WTC11 (cell line): Measurements from ENCODE around the gene GZF1. TPM values are rescaled to one million over a fixed set of nuclear protein-coding genes. Genes with fewer than 3 reads are reported as not detected.

Source experiments
- ATAC-seq: fragments of 200-7000 bp; cut with Tn5 transposase; 2 replicates; pipeline ENCODE4 v1.10.0; 2021; ENCODE audit warnings: mild to moderate bottlenecking, moderate library complexity
- CTCF ChIA-PET: fragments of 300-600 bp; sonication (Branson Sonifier 250); formaldehyde crosslinking; loops from one replicate; lab custom pipeline; 2021; ENCODE audit warnings: antibody characterized with exemption; lab: Charles Lee
- POLR2A ChIA-PET: fragments of 350-600 bp; sonication (Branson Sonifier 250); formaldehyde crosslinking; loops from one replicate; lab custom pipeline; 2021; ENCODE audit warnings: antibody characterized with exemption; lab: Charles Lee
- DNase-seq: peaks from one replicate; pipeline ENCODE4 v3.0.0; 2021; ENCODE audit warnings: low spot score
- H3K27ac Mint-ChIP-seq: 2 replicates; pipeline ENCODE4 v1.8.0; 2021; ENCODE audit warnings: mixed read lengths
- H3K27me3 Mint-ChIP-seq: 2 replicates; pipeline ENCODE4 v1.8.0; 2021; ENCODE audit warnings: low read depth, mild to moderate bottlenecking, moderate library complexity, mixed read lengths
- H3K36me3 Mint-ChIP-seq: 2 replicates; pipeline ENCODE4 v1.8.0; 2021; ENCODE audit warnings: mixed read lengths
- H3K4me1 Mint-ChIP-seq: 2 replicates; pipeline ENCODE4 v1.8.0; 2022; ENCODE audit warnings: mixed read lengths
- H3K4me3 Mint-ChIP-seq: 2 replicates; pipeline ENCODE4 v1.8.0; 2021; ENCODE audit warnings: mild to moderate bottlenecking, moderate library complexity, mixed read lengths
- H3K9me3 Mint-ChIP-seq: 2 replicates; pipeline ENCODE4 v1.8.0; 2021; ENCODE audit warnings: mixed read lengths
- ATF2 ChIP-seq: sonication (generic); formaldehyde crosslinking; IDR thresholded peaks from 2 replicates; pipeline ENCODE4 v1.8.1; 2022; ENCODE audit warnings: low read depth, missing genetic modification reagents, borderline replicate concordance
- ATF6 ChIP-seq: sonication (generic); formaldehyde crosslinking; IDR thresholded peaks from 2 replicates; pipeline ENCODE4 v1.8.1; 2023; ENCODE audit warnings: mild to moderate bottlenecking, missing genetic modification reagents
- CREB1 ChIP-seq: sonication (generic); formaldehyde crosslinking; IDR thresholded peaks from 2 replicates; pipeline ENCODE4 v1.8.0; 2023; ENCODE audit warnings: mild to moderate bottlenecking, missing genetic modification reagents
- EMX1 ChIP-seq: fragments of 250-450 bp; sonication (Bioruptor Pico); IDR thresholded peaks from 2 replicates; pipeline ENCODE4 v1.8.0; 2021; ENCODE audit warnings: mild to moderate bottlenecking
- JUN ChIP-seq: sonication (generic); formaldehyde crosslinking; IDR thresholded peaks from 2 replicates; pipeline ENCODE4 v1.8.0; 2023; ENCODE audit warnings: mild to moderate bottlenecking, missing genetic modification reagents
- NFYB ChIP-seq: sonication (generic); formaldehyde crosslinking; conservative IDR thresholded peaks from 2 replicates; pipeline ENCODE4 v1.8.0; 2022; ENCODE audit warnings: low read depth, missing genetic modification reagents
- NR2C2 ChIP-seq: sonication (generic); formaldehyde crosslinking; IDR thresholded peaks from 2 replicates; pipeline ENCODE4 v1.8.0; 2022; ENCODE audit warnings: mild to moderate bottlenecking, missing genetic modification reagents
- PRRX2 ChIP-seq: fragments of 250-450 bp; sonication (Bioruptor Pico); IDR thresholded peaks from 2 replicates; pipeline ENCODE4 v1.8.0; 2021; ENCODE audit warnings: mild to moderate bottlenecking
- RELA ChIP-seq: sonication (generic); formaldehyde crosslinking; IDR thresholded peaks from 2 replicates; pipeline ENCODE4 v1.8.1; 2022; ENCODE audit warnings: missing genetic modification reagents, mild to moderate bottlenecking, borderline replicate concordance
- RORB ChIP-seq: fragments of 250-450 bp; sonication (Bioruptor Pico); IDR thresholded peaks from 2 replicates; pipeline ENCODE4 v1.9.0; 2021; ENCODE audit warnings: mild to moderate bottlenecking
- SMAD3 ChIP-seq: sonication (generic); formaldehyde crosslinking; IDR thresholded peaks from 2 replicates; pipeline ENCODE4 v1.8.0; 2022; ENCODE audit warnings: missing genetic modification reagents, mild to moderate bottlenecking, borderline replicate concordance
- SP1 ChIP-seq: sonication (generic); formaldehyde crosslinking; conservative IDR thresholded peaks from 2 replicates; pipeline ENCODE4 v1.8.1; 2022; ENCODE audit warnings: missing genetic modification reagents
- TP53 ChIP-seq: sonication (generic); formaldehyde crosslinking; IDR thresholded peaks from 2 replicates; pipeline ENCODE4 v1.8.1; 2023; ENCODE audit warnings: mild to moderate bottlenecking, missing genetic modification reagents
- ZNF219 ChIP-seq: sonication (generic); formaldehyde crosslinking; IDR thresholded peaks from 2 replicates; pipeline ENCODE4 v1.8.0; 2023; ENCODE audit warnings: missing genetic modification reagents, mild to moderate bottlenecking, borderline replicate concordance
- ZNF263 ChIP-seq: sonication (generic); formaldehyde crosslinking; IDR thresholded peaks from 2 replicates; pipeline ENCODE4 v1.8.1; 2022; ENCODE audit warnings: low read depth, mild to moderate bottlenecking, moderate library complexity, missing genetic modification reagents
- ZNF425 ChIP-seq: fragments of 250-450 bp; sonication (Bioruptor Pico); conservative IDR thresholded peaks from 2 replicates; pipeline ENCODE4 v1.9.0; 2021; ENCODE audit warnings: mild to moderate bottlenecking
- ZNF671 ChIP-seq: fragments of 250-450 bp; sonication (Bioruptor Pico); IDR thresholded peaks from 2 replicates; pipeline ENCODE4 v1.8.0; 2021; ENCODE audit warnings: mild to moderate bottlenecking
- ZSCAN18 ChIP-seq: fragments of 250-450 bp; sonication (Bioruptor Pico); IDR thresholded peaks from 2 replicates; pipeline ENCODE4 v2.1.2; 2022; ENCODE audit warnings: mild to moderate bottlenecking, moderate library complexity
- total RNA-seq: library from RNA; stranded (reverse); gene quantifications from 3 replicates; pipeline ENCODE4 v1.2.3, GENCODE V29; 2021

The GZF1 gene
- total RNA-seq, 1 experiment from 2014 or later = 9.5 TPM

DNA sequence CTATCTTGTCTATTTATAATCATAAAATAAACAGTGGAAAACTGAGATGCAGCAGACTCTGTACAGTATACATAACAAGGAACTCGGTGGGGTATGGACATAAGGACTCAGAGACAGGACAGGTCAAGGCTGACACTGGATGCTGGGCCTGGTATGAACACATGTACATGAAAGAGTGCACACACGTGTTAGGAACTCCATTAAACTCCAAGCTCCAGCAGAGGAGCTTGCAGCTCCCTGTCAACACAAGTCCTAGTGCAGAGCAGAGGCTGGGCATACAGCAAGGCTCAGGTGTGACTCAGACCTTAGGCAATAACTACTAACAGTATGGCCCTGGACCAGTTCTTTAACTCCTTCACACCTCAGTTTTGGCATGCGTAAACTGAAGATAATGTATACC, 42.2 kb downstream of the GZF1 start (continued):
- TF ChIP-seq ZNF425 (CRISPR knock-in tag) = no peak
- TF ChIP-seq SMAD3 (CRISPR knock-in tag) = no peak
- TF ChIP-seq ZNF263 (CRISPR knock-in tag) = no peak
- TF ChIP-seq ZNF671 = no peak

GRCh38 chr20:23406880-23407279, 44.9 kb downstream of the GZF1 start:
- peaks cover 5% of the 10 kb centered on the region; the same call in 1 of the 2 replicates for H3K36me3 Mint-ChIP-seq
- no peak overlapping the region for H3K27ac Mint-ChIP-seq
- ChIA-PET CTCF (no interaction called here), POLR2A (no interaction called here)
- H3K9me3 Mint-ChIP-seq = no peaks in the 10 kb centered on the region
- ATAC-seq (no peak), DNase-seq (no peak)
- H3K27me3 Mint-ChIP-seq = no peaks in the 10 kb centered on the region
- H3K4me1 Mint-ChIP-seq = peaks cover 13% of the 10 kb centered on the region
- no peak for TF ChIP-seq NR2C2 (CRISPR knock-in tag)
- no peak for TF ChIP-seq RELA (CRISPR knock-in tag)
- TF ChIP-seq PRRX2 (CRISPR knock-in tag) = no peak
- TF ChIP-seq SP1 (CRISPR knock-in tag) = no peak
- TF ChIP-seq JUN (CRISPR knock-in tag) = no peak
- no peak for TF ChIP-seq ZSCAN18 (CRISPR knock-in tag)
- no peak for TF ChIP-seq EMX1 (CRISPR knock-in tag)
- no peak for TF ChIP-seq ATF6
- no peak for TF ChIP-seq CREB1 (CRISPR knock-in tag)
- no peak overlapping the region for H3K4me3 Mint-ChIP-seq

- POLR2A ChIA-PET = no interaction called here
- DNase-seq (no peak), ATAC-seq (no peak)
- CTCF ChIA-PET = no interaction called here
- H3K9me3 Mint-ChIP-seq = no peaks in the 10 kb centered on the region
- no peak overlapping the region for H3K27ac Mint-ChIP-seq
- H3K36me3 Mint-ChIP-seq = no peaks in the 10 kb centered on the region
- H3K4me1 Mint-ChIP-seq = peaks cover 13% of the 10 kb centered on the region
- H3K27me3 Mint-ChIP-seq = no peaks in the 10 kb centered on the region
- H3K4me3 Mint-ChIP-seq = no peak overlapping the region
- no peak for TF ChIP-seq NFYB
- no peak for TF ChIP-seq ZNF219 (CRISPR knock-in tag)
- TF ChIP-seq RORB (CRISPR knock-in tag) = no peak
- no peak for TF ChIP-seq ATF2 (CRISPR knock-in tag)
- TF ChIP-seq TP53 (CRISPR knock-in tag) = no peak
- TF ChIP-seq, all 79 proteins: peak for 0
These were observed 45.9 kb downstream of the GZF1 start for GRCh38 chr20:23407781-23408464.
